Stimulated activated CD4-positive, alpha-beta T cell treated with anti-CD3 and anti-CD28 coated beads, Interleukin-1b, Interleukin-23, amount 100 ng/mL, for 1 hour (primary cell): ENCODE measurements around the gene GAS7.

Source experiments
- DNase-seq, 2 donors: peaks; one replicate each; pipeline ENCODE4 v3.0.0-alpha.2; 2020; ENCODE audit warnings: low read depth in 2 of 2

The GAS7 gene

GRCh38 chr17:9916108-9916507, 282.3 kb downstream of the GAS7 start:
- DNase-seq, result no peak

DNA sequence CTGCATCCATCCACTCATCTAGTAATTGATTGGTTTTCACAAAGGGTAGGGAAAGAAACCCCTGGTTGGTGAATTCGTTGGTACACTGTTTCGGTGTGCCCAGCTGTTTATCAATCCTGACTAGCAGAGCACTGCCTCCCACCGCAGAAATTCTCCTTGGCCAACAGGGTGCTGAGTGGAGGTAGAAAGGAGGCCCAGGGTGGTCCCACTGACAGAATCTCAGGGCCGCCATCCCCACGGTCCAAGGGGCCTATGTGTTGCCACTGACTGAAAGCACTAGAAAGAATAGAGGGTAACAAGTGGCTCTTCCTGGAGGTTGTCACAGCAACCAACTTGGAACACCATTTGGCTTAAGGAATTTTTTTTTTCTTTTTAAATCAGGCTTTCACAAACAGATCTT, 284.9 kb downstream of the GAS7 start:
- DNase-seq, result no peak

DNA sequence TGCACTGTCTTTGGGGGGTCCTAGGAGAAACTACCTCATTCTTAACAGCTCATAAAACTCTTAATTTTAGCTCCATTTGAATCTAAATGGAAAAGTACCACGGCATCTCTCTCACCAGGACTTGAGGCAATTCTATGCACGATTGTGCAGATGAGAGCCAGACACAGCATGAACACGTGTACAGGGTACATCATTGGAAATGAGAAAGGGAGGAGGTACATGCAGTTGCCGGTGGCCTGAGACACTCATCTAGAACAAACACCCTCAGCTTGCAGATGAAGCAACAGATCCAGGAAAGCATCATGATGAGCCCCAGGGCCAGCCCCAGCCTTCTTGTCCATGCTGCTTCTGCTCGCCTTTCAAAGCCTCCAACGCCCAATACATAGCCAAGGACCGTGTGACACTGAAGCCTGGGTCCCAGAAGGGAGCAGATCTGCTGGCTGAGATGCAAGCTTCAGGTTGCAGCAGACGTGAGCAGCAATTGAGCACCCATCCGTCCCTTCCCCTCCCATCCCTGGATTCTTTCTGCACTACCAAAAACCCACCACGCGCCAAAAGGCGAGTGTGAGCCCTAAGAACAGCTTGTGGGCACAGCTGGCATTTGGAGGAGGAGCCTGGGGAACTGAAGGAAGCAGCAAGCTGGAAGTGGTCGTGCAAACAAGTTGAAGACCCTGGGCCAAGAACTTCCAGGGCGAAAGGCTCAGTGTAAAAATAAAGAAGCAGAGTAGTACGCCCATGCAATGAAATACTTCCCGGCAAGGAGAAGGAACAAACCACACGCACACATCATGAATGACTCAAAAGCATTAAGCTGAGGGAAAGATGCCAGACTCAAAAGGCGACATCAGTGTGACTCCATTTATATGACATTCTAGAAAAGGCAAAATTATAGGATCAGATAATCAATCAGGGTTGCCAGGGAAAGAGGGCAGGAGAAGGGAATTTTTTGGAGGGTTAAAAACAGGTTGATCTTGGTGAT, 286.0 kb downstream of the GAS7 start:
- no peak for DNase-seq

- no peak for DNase-seq
Measured at GRCh38 chr17:9911089-9911488, 287.3 kb downstream of the GAS7 start.

DNA sequence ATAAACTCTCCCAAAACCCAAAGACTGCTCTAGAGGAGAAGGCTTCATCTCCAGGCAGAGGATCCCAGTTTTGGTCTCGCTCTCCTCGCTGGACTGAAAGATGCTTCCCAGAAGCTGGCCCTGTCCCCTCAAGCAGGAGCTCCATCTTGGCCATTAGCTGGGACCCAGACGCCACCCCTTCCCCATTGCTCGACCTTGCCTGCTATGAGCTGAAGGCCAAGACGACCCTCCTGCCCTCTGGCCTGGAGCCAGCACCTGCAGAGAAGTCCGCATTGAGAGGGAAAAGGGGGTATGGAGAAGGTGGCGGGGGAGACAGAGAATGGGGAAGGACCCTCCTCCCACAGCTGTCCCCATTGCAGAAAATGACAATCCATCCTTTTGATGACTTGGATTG, 289.8 kb downstream of the GAS7 start:
- no peak for DNase-seq

DNA sequence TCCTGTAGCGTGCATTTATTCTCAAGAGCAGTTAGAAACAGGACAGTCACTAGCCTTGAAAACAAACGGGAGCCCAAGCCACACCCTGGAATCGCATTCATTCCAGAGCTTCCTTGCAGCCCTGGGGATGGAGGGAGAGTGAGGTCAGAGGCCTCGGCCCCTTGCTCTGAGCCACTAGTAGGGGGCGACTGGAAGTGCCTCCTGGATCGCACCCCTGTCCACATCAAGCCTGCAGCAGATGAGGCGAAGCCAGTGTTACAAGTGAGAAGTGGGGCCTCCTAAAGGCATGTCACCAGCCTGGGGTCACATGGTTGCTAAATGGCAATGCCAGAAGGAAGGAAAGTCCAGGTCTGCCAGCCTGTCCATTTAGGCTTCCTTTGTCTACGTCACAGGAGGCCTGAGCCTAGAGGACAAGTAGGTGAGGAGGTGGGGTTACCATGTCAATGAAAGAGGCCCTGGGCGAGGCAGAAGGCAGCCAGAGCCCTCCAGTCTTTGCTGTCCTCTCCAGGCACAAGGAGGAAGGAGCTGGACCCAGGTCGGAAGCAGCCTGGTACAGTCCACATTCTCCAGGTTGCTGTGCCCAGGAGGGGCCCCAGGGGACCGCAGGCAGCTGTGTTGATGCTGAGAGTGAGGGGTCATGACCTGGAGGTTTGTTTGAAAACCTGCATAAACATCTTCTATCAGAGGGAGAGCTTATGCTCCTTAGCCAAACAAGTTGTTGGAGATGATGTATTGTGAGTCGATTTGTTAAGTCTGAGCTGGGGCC, 290.3 kb downstream of the GAS7 start:
- DNase-seq, result no peak

DNA sequence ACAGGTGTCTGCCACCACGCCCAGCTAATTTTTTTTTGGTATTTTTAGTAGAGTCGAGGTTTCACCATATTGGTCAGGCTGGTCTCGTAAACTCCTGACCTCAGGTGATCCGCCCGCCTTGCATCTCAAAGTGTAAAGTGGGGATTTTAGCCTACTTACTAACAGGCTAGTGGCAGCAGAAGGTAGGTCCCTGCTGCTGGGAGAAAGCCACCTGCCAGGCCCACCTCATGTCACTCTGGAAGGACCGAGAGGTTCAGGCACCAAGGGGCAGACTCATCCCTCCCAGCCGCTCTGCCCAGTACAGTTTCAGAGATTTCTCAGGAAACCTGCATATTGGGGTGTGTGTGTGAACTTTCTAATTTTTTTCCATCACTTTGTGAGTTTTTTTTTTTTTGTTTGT, 291.3 kb downstream of the GAS7 start:
- no peak for DNase-seq

GRCh38 chr17:9906616-9907015, 291.8 kb downstream of the GAS7 start:
- DNase-seq, result no peak

- DNase-seq, result no peak
Measured at GRCh38 chr17:9905902-9906301, 292.5 kb downstream of the GAS7 start.

DNA sequence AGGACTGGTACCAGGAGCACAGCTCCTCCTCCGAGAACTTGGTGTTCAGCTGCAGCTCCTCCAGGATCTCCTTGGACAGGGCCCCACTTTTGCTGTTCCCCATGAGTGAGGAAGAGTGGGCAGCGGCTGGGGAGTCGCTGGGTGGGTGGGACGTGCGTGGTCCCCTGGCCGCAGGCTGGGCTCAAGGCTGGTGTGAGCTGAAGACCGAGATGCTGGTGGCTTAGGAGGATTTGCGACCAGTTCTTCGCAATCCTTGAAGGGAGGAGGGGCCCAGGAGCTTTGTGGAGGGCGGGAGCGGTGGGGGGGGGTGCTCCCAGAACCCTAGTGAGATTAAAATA, 293.4 kb downstream of the GAS7 start, which contains the start of gene RCVRN:
RCVRN (minus strand) TSS at position 194 of the 338 bp plus-strand sequence; CDS start at position 103, 91 bp downstream.
- no peak for DNase-seq

DNA sequence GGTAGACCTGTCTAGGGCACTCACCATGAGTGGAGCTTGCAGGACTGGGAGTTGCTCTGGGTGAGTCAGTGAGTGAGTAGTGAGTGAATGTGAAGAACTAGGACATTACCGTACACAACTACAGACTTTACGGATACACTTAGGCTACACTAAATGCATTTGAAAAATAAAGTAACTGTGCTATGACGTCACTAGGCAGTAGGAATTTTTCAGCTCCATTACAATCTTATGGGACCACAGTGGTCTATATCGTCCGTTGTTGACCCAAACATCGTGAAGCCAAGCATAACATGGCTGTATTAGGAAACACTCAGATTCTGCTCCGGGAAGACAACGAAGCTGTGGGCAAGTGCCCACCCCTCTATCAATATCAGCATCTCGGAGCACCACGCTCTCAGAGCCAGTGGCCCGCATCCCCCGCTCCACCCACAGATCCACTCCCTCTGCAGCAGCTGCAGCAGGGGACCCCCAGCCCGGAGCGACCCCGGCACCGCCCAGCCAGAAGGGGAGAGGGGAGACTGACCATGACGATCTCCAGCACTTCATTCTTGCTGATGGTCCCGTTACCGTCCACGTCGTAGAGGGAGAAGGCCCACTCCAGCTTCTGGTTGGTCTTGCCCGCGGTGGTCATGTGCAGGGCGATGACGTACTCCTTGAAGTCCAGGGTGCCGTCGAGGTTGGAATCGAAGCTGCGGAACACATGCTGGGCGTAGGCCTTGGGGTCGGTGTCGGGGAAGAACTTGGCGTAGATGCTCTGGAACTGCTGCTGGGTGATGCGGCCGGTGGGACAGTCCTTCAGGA, 293.9 kb downstream of the GAS7 start:
- DNase-seq, result no peak

- DNase-seq, result no peak
Measured at GRCh38 chr17:9902120-9902519, 296.3 kb downstream of the GAS7 start.

GRCh38 chr17:9900784-9901183, 297.6 kb downstream of the GAS7 start:
- DNase-seq, result no peak

- DNase-seq, result no peak
Measured at GRCh38 chr17:9900044-9900594, 298.3 kb downstream of the GAS7 start.

- no peak for DNase-seq
Measured at GRCh38 chr17:9899280-9900043, 298.9 kb downstream of the GAS7 start.

- DNase-seq, result no peak
Measured at GRCh38 chr17:9898812-9899211, 299.6 kb downstream of the GAS7 start.

- DNase-seq, result no peak
Measured at GRCh38 chr17:9897372-9897968, 300.9 kb downstream of the GAS7 start.

DNA sequence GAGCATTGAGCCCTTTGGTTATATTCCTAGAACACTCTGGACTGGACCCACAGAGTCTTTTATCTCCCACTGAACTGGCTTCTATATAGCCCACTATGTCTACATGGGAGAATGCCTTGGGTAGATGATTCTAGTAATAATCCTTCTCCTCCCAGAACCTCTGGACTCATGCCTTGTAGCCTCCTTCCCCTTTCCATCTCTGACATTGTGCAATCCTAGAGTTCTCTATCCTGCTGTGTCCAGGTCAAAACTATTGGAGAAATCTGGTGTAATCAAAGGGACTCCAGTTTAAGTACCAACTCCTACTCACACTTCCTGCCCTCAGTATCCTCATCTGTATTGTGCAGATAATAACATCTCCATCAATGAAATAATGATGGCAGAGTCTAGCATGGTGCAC, 302.5 kb downstream of the GAS7 start:
- no peak for DNase-seq

DNA sequence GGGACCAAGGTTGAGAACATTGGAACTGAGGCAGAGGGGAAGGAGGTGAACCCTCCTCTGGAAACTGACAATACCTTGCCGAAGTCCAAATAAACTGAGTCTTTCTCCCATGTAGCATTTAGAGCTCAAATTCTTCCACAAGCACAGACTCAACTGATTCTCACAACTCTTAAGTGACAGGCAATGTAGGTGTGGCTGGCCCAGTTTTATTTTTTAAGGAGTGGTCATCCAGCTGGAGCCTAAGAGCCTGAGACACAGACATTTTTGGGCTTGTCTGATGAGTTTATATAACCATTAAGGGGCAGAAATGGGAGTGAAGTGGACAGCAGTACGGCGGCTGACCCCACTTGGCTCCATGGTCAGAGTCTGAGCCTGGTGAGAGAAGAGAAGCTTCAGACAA, 304.2 kb downstream of the GAS7 start:
- no peak for DNase-seq

GRCh38 chr17:9893411-9894012, 304.9 kb downstream of the GAS7 start:
- no peak for DNase-seq
